GM06990 (cell line): ENCODE results near the gene TIE1.

Experiments used
- DNase-seq: peaks from one replicate; pipeline ENCODE4 v3.0.0-alpha.2; 2011; ENCODE audit not compliant: insufficient read length; ENCODE audit errors: extremely low read depth
- H3K27me3 ChIP-seq: replicated peaks from 2 replicates; pipeline ENCODE4 v1.6.0; 2011; ENCODE audit warnings: low read length; ENCODE audit not compliant: control insufficient read depth, insufficient read depth
- H3K36me3 ChIP-seq: 2 replicates; pipeline ENCODE4 v1.5.1; 2011; ENCODE audit warnings: low read length; ENCODE audit not compliant: control insufficient read depth, insufficient read depth
- H3K4me3 ChIP-seq: replicated peaks from 2 replicates; pipeline ENCODE4 v1.5.1; 2011; ENCODE audit warnings: low read depth, mild to moderate bottlenecking, control low read depth, low read length
- TF ChIP-seq, protein P1 (sequence below): IDR thresholded peaks from 2 replicates; pipeline ENCODE4 v1.5.1; 2011; ENCODE audit warnings: low read length, control low read depth, mild to moderate bottlenecking, inconsistent platforms; ENCODE audit not compliant: insufficient read depth, poor library complexity, severe bottlenecking

The TIE1 gene

DNA sequence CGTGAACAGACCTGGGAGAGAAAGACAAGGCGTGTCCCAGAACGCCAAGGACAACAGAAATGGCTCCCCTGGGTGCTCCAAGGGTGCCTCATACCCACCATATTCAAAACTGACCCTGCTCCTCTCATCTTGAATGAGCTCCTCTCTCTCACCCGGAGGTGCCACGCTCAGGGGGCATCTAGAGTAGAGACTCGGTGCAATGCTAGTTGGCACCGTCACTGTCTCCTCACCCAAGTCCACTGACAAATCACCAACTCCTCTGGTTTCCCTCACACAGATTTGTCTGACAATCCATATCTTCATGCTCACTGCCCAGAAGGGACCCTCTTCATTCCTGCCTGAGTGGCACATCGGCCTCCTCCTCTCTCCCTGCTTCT is 26.0 kb upstream of the TIE1 start:
- Histone ChIP-seq H3K36me3 (no peaks in the 10 kb centered on the region), H3K27me3 (no peaks in the 10 kb centered on the region; the same call in 1 of the 2 replicates), H3K4me3 (no peak overlapping the region)
- TF ChIP-seq, protein P1, sequence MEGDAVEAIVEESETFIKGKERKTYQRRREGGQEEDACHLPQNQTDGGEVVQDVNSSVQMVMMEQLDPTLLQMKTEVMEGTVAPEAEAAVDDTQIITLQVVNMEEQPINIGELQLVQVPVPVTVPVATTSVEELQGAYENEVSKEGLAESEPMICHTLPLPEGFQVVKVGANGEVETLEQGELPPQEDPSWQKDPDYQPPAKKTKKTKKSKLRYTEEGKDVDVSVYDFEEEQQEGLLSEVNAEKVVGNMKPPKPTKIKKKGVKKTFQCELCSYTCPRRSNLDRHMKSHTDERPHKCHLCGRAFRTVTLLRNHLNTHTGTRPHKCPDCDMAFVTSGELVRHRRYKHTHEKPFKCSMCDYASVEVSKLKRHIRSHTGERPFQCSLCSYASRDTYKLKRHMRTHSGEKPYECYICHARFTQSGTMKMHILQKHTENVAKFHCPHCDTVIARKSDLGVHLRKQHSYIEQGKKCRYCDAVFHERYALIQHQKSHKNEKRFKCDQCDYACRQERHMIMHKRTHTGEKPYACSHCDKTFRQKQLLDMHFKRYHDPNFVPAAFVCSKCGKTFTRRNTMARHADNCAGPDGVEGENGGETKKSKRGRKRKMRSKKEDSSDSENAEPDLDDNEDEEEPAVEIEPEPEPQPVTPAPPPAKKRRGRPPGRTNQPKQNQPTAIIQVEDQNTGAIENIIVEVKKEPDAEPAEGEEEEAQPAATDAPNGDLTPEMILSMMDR = no peak
- no peak for DNase-seq

- Histone ChIP-seq H3K36me3 (no peaks in the 10 kb centered on the region), H3K27me3 (no peaks in the 10 kb centered on the region), H3K4me3 (no peak overlapping the region)
- DNase-seq = no peak
- TF ChIP-seq, protein P1 = no peak
Measured at GRCh38 chr1:43275826-43276620, 24.8 kb upstream of the TIE1 start.

GRCh38 chr1:43276673-43277072 is 24.1 kb upstream of the TIE1 start:
- Histone ChIP-seq H3K27me3 (no peaks in the 10 kb centered on the region), H3K4me3 (no peak overlapping the region), H3K36me3 (no peaks in the 10 kb centered on the region)
- TF ChIP-seq, protein P1 = no peak
- DNase-seq = no peak

DNA sequence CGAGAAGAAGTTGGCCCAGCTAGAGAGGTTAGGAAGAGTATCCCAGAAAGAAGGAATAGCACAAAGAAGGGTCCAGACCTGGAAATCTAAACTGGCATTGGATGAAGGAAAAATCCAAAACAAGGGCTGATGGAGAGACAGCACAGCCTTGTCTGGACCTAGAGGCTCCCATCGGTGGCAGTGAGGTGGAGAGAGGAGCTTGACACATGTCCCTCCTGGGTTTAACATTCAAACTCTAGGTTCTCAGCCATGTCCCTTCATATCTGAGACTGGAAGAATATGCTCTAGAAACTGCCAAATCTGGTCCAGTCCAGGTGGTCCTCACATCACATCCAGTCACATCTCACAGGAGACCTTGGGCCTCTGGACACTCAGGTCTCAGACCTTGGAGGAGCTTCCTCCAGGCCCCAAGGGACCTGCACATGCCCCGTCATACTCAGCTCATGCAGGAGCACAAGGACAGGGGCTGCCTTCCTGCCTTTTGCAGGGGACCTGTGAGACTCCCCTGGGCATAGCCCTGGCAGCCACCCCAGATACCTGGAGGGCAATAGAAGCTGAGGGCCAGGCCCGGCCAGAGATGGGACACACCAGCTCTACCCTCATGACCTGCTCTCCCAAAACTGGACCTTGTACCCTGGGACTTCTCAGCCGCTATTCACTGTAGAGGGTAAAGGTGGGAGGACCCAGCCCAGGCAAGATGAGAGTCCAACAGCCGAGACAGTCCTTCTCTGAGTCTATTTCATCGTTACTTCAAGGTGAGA is 23.5 kb upstream of the TIE1 start:
- no peaks in the 10 kb centered on the region for H3K27me3 ChIP-seq
- no peak for DNase-seq
- no peak overlapping the region for H3K4me3 ChIP-seq
- no peaks in the 10 kb centered on the region for H3K36me3 ChIP-seq
- TF ChIP-seq, protein P1 = no peak

GRCh38 chr1:43279161-43279560 is 21.6 kb upstream of the TIE1 start:
- Histone ChIP-seq H3K4me3 (no peak overlapping the region), H3K36me3 (no peaks in the 10 kb centered on the region), H3K27me3 (no peaks in the 10 kb centered on the region; the same call in 1 of the 2 replicates)
- no peak for DNase-seq
- TF ChIP-seq, protein P1 = no peak
